Stimulated activated CD8-positive, alpha-beta memory T cell treated with anti-CD3 and anti-CD28 coated beads, Interleukin-4, amount 100 ng/mL, for 1 hour (primary cell): Measurements from ENCODE around the gene SRRM2.

Experiments used
- DNase-seq, 2 donors: peaks; one replicate each; pipeline ENCODE4 v3.0.0-alpha.2; 2020; ENCODE audit warnings: low read depth in 2 of 2, low spot score in 1 of 2

SRRM2 gene

DNA sequence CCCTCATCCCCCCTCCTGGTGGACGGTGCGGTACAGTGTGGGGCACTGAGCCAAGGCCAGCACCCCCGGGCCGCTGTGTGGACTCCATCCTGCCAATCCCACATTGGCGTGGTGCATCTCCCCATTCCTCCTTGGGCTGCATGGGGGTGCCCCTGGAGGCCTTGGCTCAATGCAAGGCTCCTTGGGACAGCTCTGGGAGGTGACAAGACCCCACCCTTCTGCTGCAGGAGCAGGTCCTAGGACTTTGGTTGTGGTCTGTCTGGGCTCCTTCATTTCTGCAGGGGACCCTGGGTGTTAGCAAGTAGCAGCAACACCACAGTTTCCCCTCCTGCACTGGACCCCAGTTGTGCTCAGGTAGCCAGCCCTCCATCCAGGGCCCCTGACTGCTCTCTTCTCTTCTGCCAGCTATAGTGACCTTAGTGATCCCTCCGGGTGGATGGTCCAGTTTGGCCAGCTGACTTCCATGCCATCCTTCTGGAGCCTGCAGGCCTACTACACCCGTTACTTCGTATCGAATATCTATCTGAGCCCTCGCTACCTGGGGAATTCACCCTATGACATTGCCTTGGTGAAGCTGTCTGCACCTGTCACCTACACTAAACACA lies 65.9 kb downstream of the SRRM2 start:
- DNase-seq = no peak

DNA sequence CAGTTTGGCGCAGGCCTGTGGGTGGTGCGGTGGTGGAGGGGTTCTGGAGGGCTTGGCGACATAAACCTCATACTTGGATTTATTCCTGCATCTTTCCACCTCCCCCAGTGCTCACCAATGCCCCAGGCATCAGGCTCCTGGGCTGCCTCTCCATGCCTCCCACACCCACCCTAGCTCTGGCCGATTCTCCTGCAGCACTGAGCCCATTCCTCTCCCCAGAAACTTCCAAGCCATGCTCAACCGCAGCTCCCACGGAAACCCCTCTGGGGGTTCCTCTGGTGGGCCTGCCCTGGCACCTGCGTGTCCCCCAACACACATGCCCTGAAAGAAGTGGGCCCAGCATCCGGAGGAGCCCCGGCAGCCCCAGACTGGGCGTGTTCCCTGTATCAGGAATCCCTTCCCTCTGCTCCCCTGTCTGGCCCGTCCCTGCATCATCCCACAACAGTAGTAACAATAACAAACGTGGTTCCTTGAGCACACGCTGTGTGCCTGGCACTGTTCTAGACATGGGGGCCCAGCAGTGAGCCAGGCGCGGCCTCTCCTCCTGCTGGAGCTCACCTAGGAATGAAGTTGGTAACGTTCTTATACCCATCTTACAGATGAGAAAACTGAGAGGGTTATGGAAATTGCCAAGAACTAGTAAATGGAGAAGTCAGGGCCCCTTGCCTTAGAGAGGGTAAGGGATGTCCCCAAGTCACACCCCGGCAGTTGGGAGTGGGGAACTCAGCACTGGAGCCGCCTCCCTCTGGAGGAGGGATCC lies 66.9 kb downstream of the SRRM2 start:
- DNase-seq = no peak

DNA sequence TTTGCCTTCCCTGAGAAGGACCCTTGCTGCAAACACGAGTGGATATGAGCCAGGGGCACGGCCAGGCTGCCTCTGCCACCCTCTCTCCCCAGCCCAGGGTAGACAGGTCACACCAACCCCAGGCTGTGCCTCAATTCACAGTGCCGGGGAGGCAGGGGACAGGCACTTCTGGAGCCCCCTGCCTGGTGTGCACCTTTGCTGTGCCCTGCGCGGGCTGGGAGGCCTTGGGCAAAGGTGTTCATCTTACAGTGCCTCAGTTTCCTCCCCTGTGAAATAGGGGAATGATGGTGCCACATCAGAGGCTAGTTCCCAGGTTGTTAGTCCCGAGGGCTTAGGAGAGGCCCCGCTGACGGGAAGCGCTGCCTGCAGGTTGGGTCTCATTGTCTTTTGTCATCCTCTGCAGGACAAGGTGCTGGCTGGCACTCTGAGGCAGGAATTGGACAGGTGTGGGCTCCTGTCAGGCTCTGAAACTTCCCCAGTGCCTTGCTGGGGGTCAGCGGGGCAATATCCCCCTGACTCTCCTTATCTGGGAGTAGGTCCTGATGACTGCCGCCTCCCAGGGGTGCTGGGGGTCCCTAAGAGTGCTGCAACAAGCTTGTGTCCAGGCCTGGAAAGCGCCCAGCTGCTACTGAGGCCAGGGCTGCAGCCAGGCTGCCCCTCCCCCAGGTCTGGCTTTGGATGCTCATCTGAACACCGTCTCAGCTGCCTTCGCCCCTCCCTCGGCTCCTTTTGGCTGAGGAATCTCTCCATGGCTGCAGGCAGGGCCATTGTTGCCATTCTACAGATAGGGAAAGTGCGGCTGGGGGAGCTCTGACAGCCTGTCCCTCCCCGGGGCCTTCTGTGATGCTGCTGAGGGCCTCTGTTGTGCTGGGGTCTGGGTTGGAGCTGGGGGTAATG lies 67.7 kb downstream of the SRRM2 start:
- no peak for DNase-seq
